SK-N-SH (cell line): ENCODE data around the gene DDX31. TPM values are rescaled to one million over a fixed set of nuclear protein-coding genes. Genes with fewer than 3 reads are reported as not detected.

Experiments
- CTCF ChIA-PET: fragments of 300-600, 350-600 bp; formaldehyde crosslinking; extraction: SDS; loops from one replicate; lab custom pipeline; 2021; lab: Yijun Ruan, JAX
- POLR2A ChIA-PET: fragments of 350-600 bp; sonication (Branson Sonifier 250); formaldehyde crosslinking; extraction: SDS; loops from one replicate; lab custom pipeline; 2020; ENCODE audit warnings: antibody characterized with exemption, inconsistent platforms; lab: Yijun Ruan, JAX
- DNase-seq: peaks from one replicate; pipeline ENCODE4 v3.0.0; 2012
- H2AFZ ChIP-seq: fragments of 200-600 bp; sonication (generic); 2 replicates; pipeline ENCODE4 v1.8.1; 2016; ENCODE audit warnings: antibody characterized with exemption, mild to moderate bottlenecking, low read depth
- H3F3A ChIP-seq: fragments of 200-600 bp; sonication (generic); replicated peaks from 2 replicates; pipeline ENCODE3; 2016; ENCODE audit warnings: antibody characterized with exemption, mild to moderate bottlenecking; ENCODE audit not compliant: insufficient read depth
- H3K27ac ChIP-seq, 2 experiments: fragments of 200-500 bp in 1 of 2; fragments of 200-600 bp in 1 of 2; sonication (Bioruptor generic) in 1 of 2; sonication (generic), shearing (Covaris generic) in 1 of 2; 2 replicates each; pipeline versions ENCODE4 v1.5.1 to v1.6.1; 2014 to 2016; ENCODE audit warnings: low read depth in 2 of 2, inconsistent platforms in 1 of 2, low read length in 1 of 2, mild to moderate bottlenecking in 1 of 2, mixed read lengths in 1 of 2
- H3K27me3 ChIP-seq: fragments of 200-600 bp; sonication (generic), shearing (Covaris generic); 2 replicates; pipeline ENCODE4 v1.6.1; 2016; ENCODE audit warnings: mixed run types; ENCODE audit not compliant: insufficient read depth
- H3K36me3 ChIP-seq, 2 experiments: fragments of 200-500 bp in 1 of 2; fragments of 200-600 bp in 1 of 2; sonication (Bioruptor generic) in 1 of 2; sonication (generic) in 1 of 2; replicated peaks in 1 of 2; 2 replicates each; pipeline versions ENCODE3 to v1.5.1; 2014 to 2016; ENCODE audit warnings: low read length in 1 of 2, mild to moderate bottlenecking in 1 of 2; ENCODE audit not compliant: insufficient read depth in 2 of 2, control insufficient read depth in 1 of 2
- H3K4me1 ChIP-seq, 2 experiments: fragments of 200-500 bp in 1 of 2; fragments of 200-600 bp in 1 of 2; sonication (Bioruptor generic) in 1 of 2; sonication (generic), shearing (Covaris generic) in 1 of 2; 2 replicates each; pipeline versions ENCODE4 v1.5.1 to v1.6.1; 2014 to 2016; ENCODE audit warnings: low read depth in 1 of 2, low read length in 1 of 2, mixed run types in 1 of 2; ENCODE audit not compliant: insufficient read depth in 2 of 2, control insufficient read depth in 1 of 2
- H3K4me2 ChIP-seq: fragments of 200-600 bp; sonication (generic), shearing (Covaris generic); 2 replicates; pipeline ENCODE4 v1.6.1; 2017; ENCODE audit warnings: mixed run types
- H3K4me3 ChIP-seq, 2 experiments: fragments of 200-500 bp in 1 of 2; fragments of 200-600 bp in 1 of 2; sonication (Bioruptor generic) in 1 of 2; sonication (generic), shearing (Covaris generic) in 1 of 2; 2 replicates each; pipeline versions ENCODE4 v1.5.1 to v1.8.1; 2014 to 2016; ENCODE audit warnings: low read depth in 2 of 2, inconsistent platforms in 1 of 2, low read length in 1 of 2, mild to moderate bottlenecking in 1 of 2, mixed read lengths in 1 of 2, moderate library complexity in 1 of 2
- H3K79me2 ChIP-seq: fragments of 200-600 bp; sonication (generic); 2 replicates; pipeline ENCODE4 v1.8.1; 2017; ENCODE audit warnings: mild to moderate bottlenecking; ENCODE audit not compliant: insufficient read depth
- H3K9ac ChIP-seq: fragments of 200-600 bp; sonication (generic); 2 replicates; pipeline ENCODE4 v1.6.1; 2017; ENCODE audit warnings: mixed run types
- H3K9me2 ChIP-seq: fragments of 200-600 bp; sonication (generic); 2 replicates; pipeline ENCODE4 v1.6.1; 2017; ENCODE audit warnings: mixed run types
- H3K9me3 ChIP-seq: fragments of 200-600 bp; sonication (generic); 2 replicates; pipeline ENCODE4 v1.6.1; 2017; ENCODE audit warnings: mixed run types, mild to moderate bottlenecking, moderate library complexity
- H4K20me1 ChIP-seq: fragments of 200-600 bp; sonication (generic); 2 replicates; pipeline ENCODE4 v1.6.1; 2017; ENCODE audit warnings: mild to moderate bottlenecking, mixed run types; ENCODE audit not compliant: insufficient read depth
- CHD2 ChIP-seq: fragments of 150-350 bp; IDR thresholded peaks from 2 replicates; pipeline ENCODE4 v1.6.1; 2018; ENCODE audit warnings: low read length; ENCODE audit not compliant: partially characterized antibody
- CTCF ChIP-seq: fragments of 200-600 bp; sonication (generic); IDR thresholded peaks from 2 replicates; pipeline ENCODE4 v1.6.1; 2017; ENCODE audit warnings: antibody characterized with exemption, mild to moderate bottlenecking, moderate library complexity
- EP300 ChIP-seq, 2 experiments: IDR thresholded peaks; 2 replicates each; pipeline versions ENCODE4 v1.4.0 to v1.6.1; 2012; ENCODE audit warnings: borderline replicate concordance in 1 of 2, low read depth in 1 of 2, low read length in 1 of 2
- FOSL2 ChIP-seq: IDR thresholded peaks from 2 replicates; pipeline ENCODE4 v1.4.0; 2012; ENCODE audit warnings: low read depth, mild to moderate bottlenecking, moderate library complexity, borderline replicate concordance
- FOXJ3 ChIP-seq: sonication (generic); formaldehyde crosslinking; IDR thresholded peaks from 2 replicates; pipeline ENCODE4 v1.5.1; 2020; ENCODE audit warnings: mild to moderate bottlenecking, missing genetic modification reagents
- FOXM1 ChIP-seq: IDR thresholded peaks from 2 replicates; pipeline ENCODE4 v1.4.0; 2012; ENCODE audit warnings: low read depth, mild to moderate bottlenecking
- GABPA ChIP-seq: IDR thresholded peaks from 2 replicates; pipeline ENCODE4 v1.4.0; 2012; ENCODE audit warnings: low read depth, mild to moderate bottlenecking
- GATA2 ChIP-seq: sonication (generic); formaldehyde crosslinking; IDR thresholded peaks from 2 replicates; pipeline ENCODE4 v1.5.0; 2020; ENCODE audit warnings: mild to moderate bottlenecking, missing genetic modification reagents
- MAX ChIP-seq: IDR thresholded peaks from 2 replicates; pipeline ENCODE4 v1.4.0; 2012; ENCODE audit warnings: low read depth
- MXI1 ChIP-seq: IDR thresholded peaks from 2 replicates; pipeline ENCODE4 v1.6.1; 2012; ENCODE audit warnings: mild to moderate bottlenecking, low read depth, low read length, improper control_type of control experiment
- NRF1 ChIP-seq: IDR thresholded peaks from 2 replicates; pipeline ENCODE4 v1.6.1; 2012; ENCODE audit warnings: low read depth, mild to moderate bottlenecking, low read length
- RCOR1 ChIP-seq: fragments of 150-350 bp; IDR thresholded peaks from 2 replicates; pipeline ENCODE4 v1.6.1; 2017; ENCODE audit warnings: antibody characterized with exemption, low read length
- SIN3A ChIP-seq: IDR thresholded peaks from 2 replicates; pipeline ENCODE4 v1.6.1; 2012; ENCODE audit warnings: low read depth, mild to moderate bottlenecking, low read length, moderate library complexity, borderline replicate concordance
- SMC3 ChIP-seq: IDR thresholded peaks from 2 replicates; pipeline ENCODE4 v1.6.1; 2012; ENCODE audit warnings: low read depth, low read length, improper control_type of control experiment
- TEAD4 ChIP-seq: IDR thresholded peaks from 2 replicates; pipeline ENCODE4 v1.4.0; 2012; ENCODE audit warnings: mild to moderate bottlenecking, borderline replicate concordance; ENCODE audit not compliant: insufficient read depth
- YY1 ChIP-seq: IDR thresholded peaks from 2 replicates; pipeline ENCODE4 v1.4.0; 2012; ENCODE audit warnings: low read depth, mild to moderate bottlenecking
- ZBTB33 ChIP-seq: IDR thresholded peaks from 2 replicates; pipeline ENCODE4 v1.4.0; 2012; ENCODE audit warnings: low read depth, borderline replicate concordance
- WGBS: methylation state at CpG from one replicate; pipeline ENCODE4 v1.1.6; 2017; ENCODE audit warnings: low lambda C conversion rate; 5-methylcytosine and 5-hydroxymethylcytosine counted together
- polyA plus RNA-seq, 3 experiments: library from polyadenylated mRNA; depleted of rRNA; stranded (reverse); fragments of >200 nt; gene quantifications; 2 replicates each; pipeline ENCODE4 v1.2.3, GENCODE V29; 2012
- TF ChIP-seq, protein P1 (sequence below): IDR thresholded peaks from 2 replicates; pipeline ENCODE4; 2012
- TF ChIP-seq, protein P2 (sequence below): fragments of 150-350 bp; IDR thresholded peaks from 2 replicates; pipeline ENCODE4 v1.6.1; 2016; ENCODE audit warnings: mild to moderate bottlenecking, low read depth, low read length
- TF ChIP-seq, protein P3 (sequence below): fragments of 150-350 bp; IDR thresholded peaks from 2 replicates; pipeline ENCODE4 v1.6.1; 2017; ENCODE audit warnings: antibody characterized with exemption, low read length, low read depth, borderline replicate concordance

DDX31 gene
- polyA plus RNA-seq, 1 of the 3 experiments (the other 2 are of a cell fraction) = 13.9 TPM

- Histone ChIP-seq H3K79me2 (no peaks in the 10 kb centered on the region), H2AFZ (no peak overlapping the region), H4K20me1 (no peaks in the 10 kb centered on the region), H3K9ac (no peak overlapping the region), H3K4me1 (peaks cover 0 to 49% of the 10 kb centered on the region in 2 experiments; a peak in 1 of 4 replicates), H3K27me3 (no peaks in the 10 kb centered on the region), H3K4me2 (no peak overlapping the region), H3K9me3 (no peaks in the 10 kb centered on the region), H3K36me3 (no peaks in the 10 kb centered on the region), H3K9me2 (no peaks in the 10 kb centered on the region), H3F3A (no peaks in the 10 kb centered on the region), H3K4me3 (no peak overlapping the region), H3K27ac (no peak overlapping the region)
- 89% methylated on average over 14 of the region's 21 CpGs for WGBS
- no peak for TF ChIP-seq FOXM1
- TF ChIP-seq SIN3A = no peak
- no peak for TF ChIP-seq FOXJ3
- TF ChIP-seq GABPA = no peak
- TF ChIP-seq MXI1 = no peak
- TF ChIP-seq TEAD4 = no peak
- TF ChIP-seq GATA2 = no peak
- TF ChIP-seq NRF1 = no peak
- TF ChIP-seq FOSL2 = no peak
- TF ChIP-seq SMC3 = no peak
- TF ChIP-seq, protein P1, sequence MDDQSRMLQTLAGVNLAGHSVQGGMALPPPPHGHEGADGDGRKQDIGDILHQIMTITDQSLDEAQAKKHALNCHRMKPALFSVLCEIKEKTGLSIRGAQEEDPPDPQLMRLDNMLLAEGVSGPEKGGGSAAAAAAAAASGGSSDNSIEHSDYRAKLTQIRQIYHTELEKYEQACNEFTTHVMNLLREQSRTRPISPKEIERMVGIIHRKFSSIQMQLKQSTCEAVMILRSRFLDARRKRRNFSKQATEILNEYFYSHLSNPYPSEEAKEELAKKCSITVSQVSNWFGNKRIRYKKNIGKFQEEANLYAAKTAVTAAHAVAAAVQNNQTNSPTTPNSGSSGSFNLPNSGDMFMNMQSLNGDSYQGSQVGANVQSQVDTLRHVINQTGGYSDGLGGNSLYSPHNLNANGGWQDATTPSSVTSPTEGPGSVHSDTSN = no peak
- DNase-seq = no peak
- CTCF ChIA-PET = interaction anchor here (0.8 to 2.7 kb wide), 2 partner anchors 31 to 134 kb away, joined by 3 to 8 read pairs; partner anchors contain the start of gene CFAP77
- POLR2A ChIA-PET = no interaction called here
Observed at GRCh38 chr9:132543960-132544359, 125.8 kb downstream of the DDX31 start.

DNA sequence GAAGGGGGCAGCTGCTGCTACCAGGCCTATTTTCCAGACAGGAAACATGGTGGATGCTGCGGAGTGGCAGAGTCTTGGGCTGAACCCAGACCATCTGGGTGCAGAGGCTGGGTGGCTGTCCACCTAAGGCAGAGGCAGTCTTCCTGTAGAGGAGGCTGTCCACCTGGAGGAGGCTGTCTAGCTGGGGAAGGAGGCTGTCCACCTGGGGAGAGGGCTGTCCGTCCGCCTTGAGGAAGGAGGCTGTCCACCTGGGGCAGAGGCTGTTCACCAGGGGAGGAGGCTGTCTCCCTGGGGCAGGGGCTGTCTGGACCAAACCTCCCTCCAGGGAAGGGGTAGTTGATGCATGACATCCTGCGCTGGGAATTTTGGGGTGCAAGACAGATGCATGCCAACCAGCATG is 126.5 kb downstream of the DDX31 start:
- Histone ChIP-seq H3K79me2 (no peaks in the 10 kb centered on the region), H2AFZ (no peak overlapping the region)
- CTCF ChIA-PET = interaction anchor here (2.7 kb wide), 1 partner anchor 32 kb away, joined by 8 read pairs; no protein-coding TSS in a partner anchor
- TF ChIP-seq, protein P2, sequence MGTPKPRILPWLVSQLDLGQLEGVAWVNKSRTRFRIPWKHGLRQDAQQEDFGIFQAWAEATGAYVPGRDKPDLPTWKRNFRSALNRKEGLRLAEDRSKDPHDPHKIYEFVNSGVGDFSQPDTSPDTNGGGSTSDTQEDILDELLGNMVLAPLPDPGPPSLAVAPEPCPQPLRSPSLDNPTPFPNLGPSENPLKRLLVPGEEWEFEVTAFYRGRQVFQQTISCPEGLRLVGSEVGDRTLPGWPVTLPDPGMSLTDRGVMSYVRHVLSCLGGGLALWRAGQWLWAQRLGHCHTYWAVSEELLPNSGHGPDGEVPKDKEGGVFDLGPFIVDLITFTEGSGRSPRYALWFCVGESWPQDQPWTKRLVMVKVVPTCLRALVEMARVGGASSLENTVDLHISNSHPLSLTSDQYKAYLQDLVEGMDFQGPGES = no peak
- TF ChIP-seq CHD2 (no peak), CTCF (no peak), YY1 (no peak), FOXJ3 (no peak), EP300 (IDR thresholded peaks at IDR 0.05; ENCODE audit: borderline replicate concordance in 1 of 2, low read depth in 1 of 2, low read length in 1 of 2) (no peak), ZBTB33 (no peak), RCOR1 (no peak), MXI1 (no peak), SMC3 (no peak), MAX (no peak)
- TF ChIP-seq, protein P3, sequence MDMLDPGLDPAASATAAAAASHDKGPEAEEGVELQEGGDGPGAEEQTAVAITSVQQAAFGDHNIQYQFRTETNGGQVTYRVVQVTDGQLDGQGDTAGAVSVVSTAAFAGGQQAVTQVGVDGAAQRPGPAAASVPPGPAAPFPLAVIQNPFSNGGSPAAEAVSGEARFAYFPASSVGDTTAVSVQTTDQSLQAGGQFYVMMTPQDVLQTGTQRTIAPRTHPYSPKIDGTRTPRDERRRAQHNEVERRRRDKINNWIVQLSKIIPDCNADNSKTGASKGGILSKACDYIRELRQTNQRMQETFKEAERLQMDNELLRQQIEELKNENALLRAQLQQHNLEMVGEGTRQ = no peak
- TF ChIP-seq, all 33 proteins: peak for 0
- Histone ChIP-seq H3K9ac (no peak overlapping the region), H3K9me2 (no peaks in the 10 kb centered on the region), H3K36me3 (no peaks in the 10 kb centered on the region), H3K4me2 (no peak overlapping the region), H3K9me3 (no peaks in the 10 kb centered on the region), H3K4me1 (peaks cover 0 to 48% of the 10 kb centered on the region in 2 experiments; a peak in 1 of 4 replicates), H4K20me1 (no peaks in the 10 kb centered on the region), H3K27me3 (no peaks in the 10 kb centered on the region), H3K4me3 (no peak overlapping the region), H3K27ac (no peak overlapping the region), H3F3A (no peaks in the 10 kb centered on the region)
- DNase-seq = no peak
- POLR2A ChIA-PET = no interaction called here
- WGBS = 95% methylated on average over 2 of the region's 4 CpGs
